ENCODE data around the gene VRK3. TPM values are rescaled to one million over a fixed set of nuclear protein-coding genes. Genes with fewer than 3 reads are reported as not detected.

VRK3 gene
- 30.8 and 32.3 TPM in 2 replicates for total RNA-seq

DNA sequence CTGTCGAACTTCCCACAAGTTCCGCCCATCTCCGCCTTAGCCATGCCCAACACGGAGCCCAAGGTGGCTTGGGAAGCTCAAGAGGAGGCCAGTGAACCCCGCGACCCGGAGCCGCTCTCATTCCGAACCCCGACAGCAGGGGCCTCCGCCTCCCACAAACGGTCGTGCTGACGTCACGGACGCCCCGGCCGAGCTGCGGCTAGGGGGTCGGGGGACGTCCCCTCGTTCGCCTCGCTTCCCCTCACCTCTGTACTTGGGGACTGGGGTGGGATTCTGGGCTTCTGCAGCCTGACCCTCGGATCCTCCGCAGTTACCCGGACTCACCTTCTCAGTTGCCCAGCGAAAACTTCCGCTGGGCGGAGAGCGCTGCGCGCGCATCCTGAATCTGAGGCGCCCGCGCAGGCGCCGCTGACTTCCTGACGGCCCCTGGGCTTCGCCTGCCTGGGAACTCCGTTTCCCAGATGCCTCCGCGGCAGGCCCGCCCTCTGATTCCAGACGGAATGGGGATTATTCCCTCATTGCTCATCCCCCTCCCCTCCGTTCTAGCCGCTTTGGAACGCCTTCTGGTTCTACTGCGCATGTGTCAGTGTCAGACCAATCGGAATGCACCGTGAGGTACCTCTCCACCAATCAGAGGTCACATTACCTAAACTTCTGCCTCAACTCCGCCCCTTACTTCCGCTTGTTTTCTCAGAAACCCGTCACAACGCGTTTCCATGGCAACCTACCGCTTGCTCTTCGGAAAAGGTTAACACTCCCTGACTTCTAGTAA lies at the start of gene VRK3:
Gene VRK3 (minus strand): TSS at position 351 of the 772 bp plus-strand sequence. CDS start 9,210 bp downstream, outside the sequence.

GRCh38 chr19:50025794-50026549 lies 800 bp upstream of the VRK3 start, which contains the start of gene ZNF473:
Gene ZNF473 (plus strand): TSS chr19:50026005. CDS start chr19:50031083, 5,078 bp downstream.

GRCh38 chr19:49960980-49961379 lies 64.2 kb downstream of the VRK3 start, which contains the start of gene SIGLEC11:
Gene SIGLEC11 (minus strand): TSS chr19:49961172. CDS start chr19:49961081, 91 bp downstream.

DNA sequence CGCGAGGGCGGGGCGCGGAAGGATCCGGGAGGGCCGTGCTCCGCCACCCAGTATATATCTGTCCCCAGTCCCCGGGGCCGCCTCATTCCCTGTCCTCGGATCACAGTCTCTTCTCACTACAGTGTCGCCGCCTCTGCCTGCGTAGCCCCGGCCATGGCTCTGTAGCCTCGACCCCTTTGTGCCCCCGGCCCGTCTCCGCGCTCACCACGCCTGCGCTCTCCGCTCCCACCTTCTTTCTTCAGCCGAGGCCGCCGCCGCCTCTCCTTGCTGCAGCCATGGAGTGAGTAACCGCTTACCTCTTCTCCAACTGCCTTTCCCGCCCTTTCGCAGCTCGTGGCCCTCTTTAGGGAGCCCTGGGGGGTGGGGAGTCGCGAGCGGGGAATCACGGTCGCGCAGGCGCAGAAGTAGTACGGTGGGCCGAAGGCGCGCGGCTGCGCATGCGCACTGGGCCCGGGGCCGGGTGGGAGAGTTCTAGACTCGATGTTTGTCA lies 96.0 kb downstream of the VRK3 start, which contains the start of the genes ATF5 and NUP62:
Gene ATF5 (plus strand): TSS at position 85 of the 490 bp plus-strand sequence. CDS start 1,646 bp downstream, outside the sequence.
Gene NUP62 (minus strand): TSS at position 384 of the 490 bp plus-strand sequence. CDS start 19,697 bp downstream, outside the sequence.

Other genes with a start within 250 kb of the VRK3 start
- gene FUZ, start 212.1 kb downstream of the VRK3 start, total RNA-seq: 12.3 and 16.7 TPM in 2 replicates
- gene MED25, start 207.1 kb downstream of the VRK3 start, total RNA-seq: 27.0 and 28.1 TPM in 2 replicates
- gene PTOV1, start 174.2 kb downstream of the VRK3 start, total RNA-seq: 43.8 and 78.1 TPM in 2 replicates
- gene PNKP, start 157.8 kb downstream of the VRK3 start, total RNA-seq: 51.5 and 58.5 TPM in 2 replicates
- 11.8 and 12.1 TPM in 2 replicates for gene AKT1S1, start 148.0 kb downstream of the VRK3 start, total RNA-seq
- gene TBC1D17, start 147.7 kb downstream of the VRK3 start, total RNA-seq: 12.8 and 15.4 TPM in 2 replicates
- 2.6 and 6.2 TPM in 2 replicates for gene IL4I1, start 128.5 kb downstream of the VRK3 start, total RNA-seq
- 18.6 and 19.5 TPM in 2 replicates for gene ATF5, start 96.2 kb downstream of the VRK3 start, total RNA-seq
- gene NUP62, start 95.9 kb downstream of the VRK3 start, total RNA-seq: 46.4 and 51.3 TPM in 2 replicates
- not detected in 2 replicates for gene SIGLEC11, start 64.2 kb downstream of the VRK3 start, total RNA-seq
- 8.8 and 10.1 TPM in 2 replicates for gene ZNF473, start 633 bp upstream of the VRK3 start, total RNA-seq
- gene IZUMO2, start 137.9 kb upstream of the VRK3 start, total RNA-seq: not detected in 2 replicates
- gene MYH14, start 178.2 kb upstream of the VRK3 start, total RNA-seq: not detected in 2 replicates

Data from vein endothelial cell (primary cell).